T-helper 9 cell (primary cell): Measurements from ENCODE around the gene FERD3L.

Source experiments
- DNase-seq: peaks from one replicate; pipeline ENCODE4 v3.0.0-alpha.2; 2020

The FERD3L gene

GRCh38 chr7:19097165-19098055, 47.8 kb downstream of the FERD3L start:
- no peak for DNase-seq

- DNase-seq, result no peak
Observed at GRCh38 chr7:19095353-19095860, 49.8 kb downstream of the FERD3L start.
